ENCODE results near the gene ZNF408.

The ZNF408 gene

DNA sequence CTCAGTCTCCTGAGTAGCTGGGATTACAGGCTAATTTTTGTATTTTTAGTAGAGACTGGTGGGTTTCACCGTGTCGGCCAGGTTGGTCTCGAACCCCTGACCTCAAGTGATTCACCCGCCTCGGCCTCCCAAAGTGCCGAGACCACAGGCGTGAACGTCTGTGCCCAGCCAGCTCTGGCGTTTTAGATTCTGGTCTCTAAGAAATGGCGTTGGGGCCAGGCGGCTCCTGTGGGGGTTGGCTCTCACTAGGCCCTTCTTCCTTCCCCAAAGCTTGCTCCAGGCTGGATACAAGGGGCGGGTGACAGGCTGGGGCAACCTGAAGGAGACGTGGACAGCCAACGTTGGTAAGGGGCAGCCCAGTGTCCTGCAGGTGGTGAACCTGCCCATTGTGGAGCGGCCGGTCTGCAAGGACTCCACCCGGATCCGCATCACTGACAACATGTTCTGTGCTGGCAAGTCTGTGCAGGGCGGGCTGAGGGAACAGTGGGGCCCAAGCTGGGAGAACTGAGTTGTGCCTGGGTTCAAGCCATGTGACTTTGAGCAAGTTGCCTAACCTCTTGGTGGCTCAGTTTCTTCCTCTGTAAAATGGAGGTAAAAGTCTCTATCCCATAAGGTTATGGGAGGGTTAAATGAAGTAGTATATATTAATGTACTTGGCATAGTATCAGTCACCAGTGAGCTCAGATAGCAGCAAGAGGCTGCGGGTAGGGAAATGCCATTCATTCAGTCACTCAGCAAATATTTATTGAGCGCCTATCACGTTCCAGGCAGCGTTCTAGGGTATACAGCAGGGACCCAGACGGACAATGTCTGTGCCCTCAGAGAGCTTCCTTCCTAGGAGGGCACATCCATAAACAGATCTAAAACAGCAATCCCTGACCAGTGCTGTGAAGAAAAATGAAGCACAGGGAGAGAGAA, 28.5 kb downstream of the ZNF408 start:
- DNase-seq, result no peak

GRCh38 chr11:46731545-46731944, 30.7 kb downstream of the ZNF408 start:
- DNase-seq, result no peak

GRCh38 chr11:46733234-46733633, 32.4 kb downstream of the ZNF408 start:
- no peak for DNase-seq

GRCh38 chr11:46736146-46736545, 35.3 kb downstream of the ZNF408 start:
- no peak for DNase-seq

DNA sequence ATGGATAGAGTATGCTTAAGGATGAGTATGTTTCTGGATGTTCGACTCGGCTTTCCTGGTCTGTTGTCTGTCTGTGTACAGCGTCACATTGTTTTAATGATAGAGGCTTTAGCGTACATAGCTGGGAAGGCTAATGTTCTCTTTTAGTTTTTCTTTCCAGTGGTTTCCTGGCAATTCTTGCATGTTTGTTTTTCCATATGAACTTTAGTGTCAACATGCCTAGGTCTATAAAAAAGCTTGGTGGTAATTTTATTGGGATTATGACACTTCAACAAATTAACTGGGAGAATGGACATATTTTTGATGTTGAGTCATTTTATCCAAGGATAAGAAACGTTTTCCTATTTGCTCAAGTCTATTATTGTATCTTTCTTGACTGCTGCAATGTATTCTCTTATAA, 35.8 kb downstream of the ZNF408 start:
- no peak for DNase-seq

- no peak for DNase-seq
Measured at GRCh38 chr11:46737699-46738098, 36.9 kb downstream of the ZNF408 start.

DNA sequence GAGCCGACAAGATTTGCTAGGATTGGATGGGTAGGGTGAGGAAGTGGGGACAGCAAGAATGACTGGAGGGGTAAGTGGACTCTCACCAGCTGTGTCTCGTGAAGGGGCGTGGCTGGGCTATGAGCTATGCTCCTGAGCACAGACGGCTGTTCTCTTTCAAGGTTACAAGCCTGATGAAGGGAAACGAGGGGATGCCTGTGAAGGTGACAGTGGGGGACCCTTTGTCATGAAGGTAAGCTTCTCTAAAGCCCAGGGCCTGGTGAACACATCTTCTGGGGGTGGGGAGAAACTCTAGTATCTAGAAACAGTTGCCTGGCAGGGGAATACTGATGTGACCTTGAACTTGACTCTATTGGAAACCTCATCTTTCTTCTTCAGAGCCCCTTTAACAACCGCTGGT, 38.1 kb downstream of the ZNF408 start:
- DNase-seq, result no peak

DNA sequence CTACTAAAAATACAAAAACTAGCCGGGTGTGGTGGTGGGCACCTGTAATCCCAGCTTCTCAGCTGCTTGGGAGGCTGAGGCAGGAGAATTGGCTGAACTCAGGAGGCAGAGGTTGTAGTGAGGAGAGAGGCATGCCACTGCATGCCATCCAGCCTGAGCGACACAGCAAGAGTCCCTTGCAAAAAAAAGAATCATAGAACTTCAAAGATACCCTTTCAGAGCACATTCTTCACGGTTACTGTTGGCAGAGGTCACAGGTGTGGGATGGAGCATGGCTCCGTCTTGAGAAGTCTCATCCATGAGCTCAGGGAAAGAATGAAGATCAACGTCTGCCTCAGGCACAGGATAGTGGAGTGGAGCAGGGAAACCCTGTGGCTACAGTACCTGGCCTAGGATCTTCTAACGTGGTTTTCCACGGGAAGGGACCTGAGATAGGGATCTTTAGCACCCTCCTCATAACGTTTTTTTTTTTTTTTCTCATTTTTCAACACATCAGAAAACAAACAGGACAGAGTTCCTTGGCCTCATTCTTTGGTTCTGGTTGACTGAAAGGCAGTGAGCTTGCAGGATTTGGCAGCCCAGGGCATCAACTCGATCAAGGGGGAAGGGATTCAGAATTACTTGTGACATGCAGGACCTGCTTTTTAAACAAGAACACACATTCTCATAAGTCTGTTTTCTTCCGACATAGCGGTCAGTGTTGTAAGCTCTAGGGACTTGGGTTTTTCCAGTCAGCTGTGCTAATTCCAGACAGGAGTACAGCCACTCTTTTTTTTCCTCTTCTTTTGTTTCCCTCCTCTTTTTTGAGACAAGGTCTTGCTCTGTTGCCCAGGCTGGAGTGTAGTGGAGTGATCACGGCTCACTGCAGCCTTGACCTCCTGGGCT, 41.0 kb downstream of the ZNF408 start:
- DNase-seq, result no peak

DNA sequence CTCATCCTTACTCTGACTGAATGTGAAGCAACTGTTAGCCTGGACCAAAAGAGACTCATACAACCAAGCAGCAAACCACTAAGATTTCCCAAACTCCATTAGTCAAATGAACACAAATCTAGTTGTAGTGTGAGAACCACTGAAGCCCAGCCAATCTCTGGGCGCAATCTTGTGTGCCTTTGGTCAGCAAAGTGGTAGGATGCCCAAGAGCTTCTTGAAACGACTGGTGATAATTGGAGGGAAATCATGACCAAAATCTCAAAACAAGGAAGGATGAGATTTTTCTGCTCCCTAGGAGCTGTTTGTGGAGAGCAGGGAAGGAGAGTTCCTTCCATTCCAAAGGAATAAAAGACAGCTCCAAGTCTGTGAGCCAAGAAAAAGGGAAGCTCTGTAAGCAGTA, 42.2 kb downstream of the ZNF408 start:
- DNase-seq, result no peak

DNA sequence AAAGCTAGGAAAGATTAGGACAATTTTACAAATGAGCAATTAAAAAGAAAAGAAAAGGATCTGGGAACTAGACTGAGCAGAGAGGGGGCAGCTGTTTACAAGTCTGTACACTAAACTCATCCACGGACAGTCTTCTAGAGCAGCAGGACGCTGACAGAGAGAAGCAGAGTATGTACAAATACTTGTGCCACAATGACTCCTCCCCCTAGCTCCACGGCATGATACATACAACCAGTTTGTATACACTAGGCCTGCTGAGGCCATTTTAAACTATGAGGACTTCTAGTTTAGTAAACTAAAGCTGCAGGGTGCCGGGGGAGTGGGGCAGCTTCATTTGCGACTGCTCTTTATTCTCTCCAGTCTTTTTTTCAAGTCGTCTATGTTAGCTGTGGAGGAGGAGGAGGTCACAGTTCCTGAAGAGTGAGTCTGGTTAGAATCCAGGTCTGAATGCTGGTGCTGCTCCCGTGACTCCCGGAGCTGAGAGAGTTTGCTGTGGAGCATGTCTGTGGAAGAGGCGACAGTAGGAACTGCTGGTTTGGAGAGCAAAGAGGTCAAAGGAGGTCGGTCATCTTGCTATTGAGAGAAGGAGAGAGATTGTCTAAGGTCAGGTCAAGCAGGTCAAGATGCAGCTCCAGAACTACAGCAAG, 43.0 kb downstream of the ZNF408 start:
- DNase-seq, result no peak

DNA sequence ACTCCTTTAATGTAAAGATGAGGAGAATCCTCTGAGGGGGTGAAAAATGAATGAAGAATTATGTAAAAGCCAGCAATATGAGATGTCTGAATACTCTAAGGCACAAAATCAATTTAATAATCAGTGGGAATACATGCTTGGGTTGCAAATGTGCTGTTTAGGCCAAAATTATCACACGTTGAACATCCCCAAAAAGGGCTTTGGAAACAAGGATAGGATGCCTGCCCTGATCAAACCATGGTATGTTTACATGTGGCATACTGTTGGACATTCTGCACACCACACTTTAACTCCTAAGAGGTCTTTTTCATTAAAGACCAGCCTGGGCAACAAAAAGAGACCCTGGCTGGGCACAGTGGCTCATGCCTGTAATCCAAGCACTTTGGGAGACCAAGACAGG, 44.5 kb downstream of the ZNF408 start:
- DNase-seq, result no peak

- no peak for DNase-seq
Measured at GRCh38 chr11:46745995-46746394, 45.2 kb downstream of the ZNF408 start.

GRCh38 chr11:46747150-46747549, 46.3 kb downstream of the ZNF408 start:
- no peak for DNase-seq
